Activated CD8-positive, alpha-beta memory T cell treated with anti-CD3 and anti-CD28 coated beads, Interleukin-2, amount 50 U/mL, for 4 hours (primary cell): ENCODE data around the gene PPP2R2B.

Experiments used
- DNase-seq: peaks from one replicate; pipeline ENCODE4 v3.0.0-alpha.2; 2020

PPP2R2B gene

GRCh38 chr5:146778795-146779194, 99.8 kb downstream of the PPP2R2B start:
- no peak for DNase-seq

DNA sequence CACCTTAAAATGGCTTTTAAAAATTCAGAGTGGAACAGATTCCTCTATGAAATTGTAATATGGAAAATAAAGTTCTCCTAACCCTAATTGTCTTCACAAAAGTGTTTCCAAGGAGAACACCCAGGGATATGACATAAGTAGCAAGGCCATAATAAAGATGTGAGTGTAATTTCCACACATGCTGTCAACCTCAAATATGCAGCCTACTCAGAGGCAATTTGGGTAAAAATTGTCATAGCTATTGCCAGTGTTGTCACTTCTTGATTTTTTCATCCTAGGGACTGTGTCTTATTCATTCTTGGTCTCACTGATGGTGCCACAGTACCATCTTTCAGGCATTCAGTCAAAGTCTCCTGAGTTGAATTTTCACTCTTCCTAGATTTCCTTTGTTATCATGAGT, 100.3 kb downstream of the PPP2R2B start:
- DNase-seq: no peak

DNA sequence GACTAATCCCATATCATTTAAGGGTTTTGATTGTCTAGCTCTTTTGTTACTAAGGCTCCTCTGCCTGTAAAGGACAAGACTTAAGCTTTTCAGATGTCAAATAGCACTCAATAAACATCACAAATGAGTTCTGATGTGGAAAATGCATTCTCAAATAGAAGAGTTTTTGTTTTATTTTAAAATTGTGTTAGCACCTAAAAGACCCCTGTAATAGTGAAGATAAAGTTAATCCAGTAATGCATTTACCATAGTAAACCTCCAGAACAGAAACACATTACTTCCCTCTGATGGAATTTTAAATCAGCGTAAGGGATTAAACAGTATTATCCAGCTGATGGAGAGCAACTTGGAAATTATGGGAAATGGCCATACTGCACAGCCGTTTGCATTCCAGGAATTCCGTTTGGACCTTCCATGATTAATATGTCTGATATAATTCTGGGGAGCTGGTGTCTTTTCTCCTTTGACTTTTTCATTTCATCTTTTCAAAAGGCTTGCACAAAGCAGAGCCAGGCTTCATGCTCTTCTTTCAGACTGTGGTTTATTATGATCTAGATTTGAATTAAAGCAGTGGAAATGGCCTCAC, 105.6 kb downstream of the PPP2R2B start:
- no peak for DNase-seq

DNA sequence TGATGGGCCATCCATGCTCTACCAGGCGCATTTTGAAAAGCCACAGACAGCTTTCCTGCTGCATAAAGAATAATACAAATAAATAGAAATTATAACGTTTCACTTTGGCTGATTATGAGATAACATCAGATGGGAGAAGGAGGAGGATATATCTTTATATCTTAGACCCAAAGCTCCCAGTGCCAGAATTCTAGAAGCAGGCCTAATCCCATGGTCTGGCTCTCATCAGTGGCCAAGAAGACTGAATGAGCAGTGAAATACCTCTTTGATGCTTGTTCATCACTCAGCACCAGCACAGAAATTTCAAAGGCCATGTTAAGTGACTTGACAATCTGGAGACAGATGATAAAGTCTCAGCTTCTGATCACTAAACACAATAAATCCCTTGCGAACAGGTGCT, 107.6 kb downstream of the PPP2R2B start:
- no peak for DNase-seq

- DNase-seq: no peak
Observed at GRCh38 chr5:146770546-146770945, 108.0 kb downstream of the PPP2R2B start.

DNA sequence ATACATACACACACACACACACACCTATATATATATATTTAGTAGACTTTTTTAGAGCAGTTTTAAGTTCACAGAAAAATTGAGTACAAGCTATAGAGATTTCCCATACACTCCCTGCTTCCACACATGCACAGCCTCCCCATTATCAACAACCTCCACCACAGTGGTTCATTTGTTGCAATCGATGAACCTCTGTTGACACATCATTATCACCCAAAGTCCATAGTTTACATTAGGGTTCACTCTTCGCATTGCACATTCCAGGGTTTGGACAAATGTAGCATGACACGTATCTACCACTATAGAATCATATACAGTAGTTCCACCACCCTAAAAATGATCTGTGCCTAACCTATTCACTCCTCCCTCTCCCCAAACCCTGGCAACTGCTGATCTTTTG, 111.0 kb downstream of the PPP2R2B start:
- DNase-seq: no peak

DNA sequence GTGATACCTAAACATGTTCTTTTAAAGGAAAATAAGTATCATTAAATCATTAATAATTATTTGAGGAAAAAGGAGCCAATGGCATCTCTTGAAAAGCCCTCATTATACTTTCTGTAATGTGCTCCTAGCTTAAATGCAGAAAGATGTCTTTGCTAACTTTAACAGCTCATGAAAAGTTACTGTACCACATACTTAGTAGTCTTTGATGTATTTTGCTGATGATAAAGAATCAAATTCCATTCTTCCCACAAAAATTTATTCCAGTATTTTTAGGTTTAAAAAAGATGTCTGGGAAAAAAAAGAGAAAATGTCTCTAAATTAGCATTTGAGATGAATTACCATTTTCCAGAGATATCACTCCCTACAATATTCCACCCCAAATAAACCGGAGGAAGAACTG, 112.5 kb downstream of the PPP2R2B start:
- DNase-seq: no peak

GRCh38 chr5:146765089-146765832, 113.3 kb downstream of the PPP2R2B start:
- DNase-seq: no peak

- DNase-seq: no peak
Observed at GRCh38 chr5:146762830-146763229, 115.7 kb downstream of the PPP2R2B start.

GRCh38 chr5:146761811-146762210, 116.7 kb downstream of the PPP2R2B start:
- no peak for DNase-seq

DNA sequence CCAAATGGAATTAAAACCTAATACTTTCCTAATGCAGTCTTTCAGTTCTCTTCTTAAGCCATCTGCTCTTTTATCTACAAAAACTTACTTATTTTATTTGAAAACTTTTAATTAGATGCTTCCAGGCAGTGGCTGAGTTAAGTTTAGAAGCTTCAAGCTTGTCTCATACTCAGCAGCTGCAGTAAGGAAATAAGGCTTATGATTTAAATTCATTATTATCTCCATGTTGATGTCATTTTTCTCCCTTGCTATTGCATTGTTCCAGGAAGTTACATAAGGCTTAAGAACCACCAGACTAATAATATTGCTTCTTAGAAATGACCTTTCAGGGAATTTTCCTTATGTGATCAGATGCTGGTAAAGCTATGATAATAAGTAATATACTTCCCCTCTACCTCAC, 119.6 kb downstream of the PPP2R2B start:
- DNase-seq: no peak

- no peak for DNase-seq
Observed at GRCh38 chr5:146758076-146758475, 120.5 kb downstream of the PPP2R2B start.

DNA sequence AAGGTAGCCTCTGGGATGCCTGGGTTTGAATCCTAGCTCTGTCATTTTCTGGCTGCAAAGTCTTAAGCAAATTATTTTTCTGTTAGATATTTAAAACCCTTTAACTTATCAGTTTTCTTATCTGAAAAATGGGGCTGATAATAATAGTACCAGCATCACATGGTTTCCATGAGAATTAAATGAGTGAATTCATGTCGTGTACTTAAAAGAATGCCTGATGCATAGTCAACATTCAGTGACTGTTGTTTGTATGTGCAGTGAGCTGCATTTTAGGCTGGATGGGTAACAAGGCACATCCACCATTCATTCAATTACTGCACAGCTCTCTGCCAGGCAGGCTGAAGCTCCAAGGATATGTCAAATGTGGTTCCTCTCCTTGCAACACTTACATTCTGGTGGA, 122.0 kb downstream of the PPP2R2B start:
- no peak for DNase-seq

GRCh38 chr5:146755793-146756192, 122.8 kb downstream of the PPP2R2B start:
- DNase-seq: no peak

DNA sequence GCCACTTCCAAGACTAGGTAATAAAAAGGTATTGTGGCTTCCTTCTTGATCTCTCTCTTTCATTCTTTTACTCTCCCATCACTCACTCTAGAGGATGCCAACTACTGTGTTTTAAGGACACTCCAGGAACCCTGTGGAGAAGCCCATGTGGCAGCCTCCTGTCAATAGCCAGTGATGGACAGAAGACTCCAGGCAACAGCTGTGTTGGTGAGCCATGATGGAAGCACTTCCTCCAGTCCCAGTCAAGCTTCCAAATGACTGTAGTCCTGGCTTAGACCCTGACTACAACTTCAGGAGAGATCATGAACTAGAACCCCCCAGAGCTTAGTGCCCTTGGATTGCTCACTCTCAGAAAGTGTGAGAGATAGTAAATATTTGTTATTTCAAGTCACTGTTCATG, 123.9 kb downstream of the PPP2R2B start:
- DNase-seq: no peak

GRCh38 chr5:146753641-146754040, 124.9 kb downstream of the PPP2R2B start:
- DNase-seq: no peak

GRCh38 chr5:146751781-146752401, 126.7 kb downstream of the PPP2R2B start:
- peak; percentile 35 for DNase-seq

DNA sequence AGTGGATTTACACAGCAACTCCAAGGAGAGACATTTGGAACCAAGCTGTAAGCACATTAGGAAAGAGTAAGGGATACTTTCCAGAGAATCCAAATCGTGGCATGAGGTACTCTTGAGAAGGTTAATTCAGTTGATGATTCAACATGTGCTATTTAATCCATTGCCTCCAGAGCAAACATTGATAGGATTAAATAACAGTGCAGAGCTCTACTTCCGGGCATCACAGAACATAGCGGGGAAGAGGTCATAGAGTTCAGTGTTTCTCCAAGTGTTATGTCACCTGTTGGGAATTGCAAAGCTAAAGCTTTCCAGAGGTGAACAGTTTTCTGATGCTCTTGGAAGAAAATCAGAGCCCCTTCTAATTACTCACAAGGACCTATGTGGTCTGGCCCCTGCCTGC, 127.5 kb downstream of the PPP2R2B start:
- no peak for DNase-seq

GRCh38 chr5:146748533-146748932, 130.0 kb downstream of the PPP2R2B start:
- DNase-seq: no peak

- no peak for DNase-seq
Observed at GRCh38 chr5:146745931-146746577, 132.5 kb downstream of the PPP2R2B start.

GRCh38 chr5:146744068-146744745, 134.3 kb downstream of the PPP2R2B start:
- DNase-seq: no peak

GRCh38 chr5:146734936-146735577, 143.5 kb downstream of the PPP2R2B start:
- DNase-seq: no peak

GRCh38 chr5:146732962-146733361, 145.6 kb downstream of the PPP2R2B start:
- DNase-seq: no peak
